Stimulated activated naive CD8-positive, alpha-beta T cell treated with anti-CD3 and anti-CD28 coated beads, Interleukin-15, Interleukin-2, amounts not matched to agents 100 ng/mL and 50 ng/mL, for 24 hours (primary cell): Measurements from ENCODE around the gene RDH12.

Experiments
- H3K27ac Mint-ChIP-seq: one replicate; pipeline ENCODE4 v1.8.0; 2021; ENCODE audit warnings: mild to moderate bottlenecking, mixed read lengths
- H3K27me3 Mint-ChIP-seq: one replicate; pipeline ENCODE4 v1.8.0; 2021; ENCODE audit warnings: mixed read lengths
- H3K36me3 Mint-ChIP-seq: one replicate; pipeline ENCODE4 v1.8.0; 2021; ENCODE audit warnings: low read depth, mixed read lengths
- H3K4me1 Mint-ChIP-seq: one replicate; pipeline ENCODE4 v1.8.0; 2021; ENCODE audit warnings: low read depth, mixed read lengths
- H3K4me3 Mint-ChIP-seq: one replicate; pipeline ENCODE4 v1.8.0; 2021; ENCODE audit warnings: mild to moderate bottlenecking, mixed read lengths
- H3K9me3 Mint-ChIP-seq: one replicate; pipeline ENCODE4 v1.8.0; 2021; ENCODE audit warnings: mixed read lengths

RDH12 gene

DNA sequence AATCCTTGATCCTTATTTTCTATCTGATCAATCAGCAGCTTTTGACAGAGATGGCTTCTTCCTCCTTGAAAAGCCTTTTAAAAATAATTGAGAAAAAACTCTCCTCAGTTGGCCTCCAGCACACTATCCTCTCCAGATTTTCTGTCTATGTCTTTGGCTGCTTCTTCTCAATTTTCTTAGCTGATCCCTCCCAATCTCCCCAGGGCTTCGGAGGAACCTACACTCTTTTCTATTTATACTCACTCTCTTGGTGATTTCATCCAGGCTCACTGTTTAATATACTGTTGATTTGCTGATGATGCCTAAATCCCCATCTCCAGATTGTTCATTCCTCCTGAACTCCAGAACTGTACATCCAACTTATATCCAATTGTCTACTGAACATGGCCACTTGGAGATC is 54.8 kb downstream of the RDH12 start:
- H3K36me3 Mint-ChIP-seq: peaks cover 69% of the 10 kb centered on the region
- no peak overlapping the region for H3K27ac Mint-ChIP-seq
- no peaks in the 10 kb centered on the region for H3K9me3 Mint-ChIP-seq
- H3K27me3 Mint-ChIP-seq: no peaks in the 10 kb centered on the region
- no peaks in the 10 kb centered on the region for H3K4me1 Mint-ChIP-seq
- H3K4me3 Mint-ChIP-seq: no peak overlapping the region

DNA sequence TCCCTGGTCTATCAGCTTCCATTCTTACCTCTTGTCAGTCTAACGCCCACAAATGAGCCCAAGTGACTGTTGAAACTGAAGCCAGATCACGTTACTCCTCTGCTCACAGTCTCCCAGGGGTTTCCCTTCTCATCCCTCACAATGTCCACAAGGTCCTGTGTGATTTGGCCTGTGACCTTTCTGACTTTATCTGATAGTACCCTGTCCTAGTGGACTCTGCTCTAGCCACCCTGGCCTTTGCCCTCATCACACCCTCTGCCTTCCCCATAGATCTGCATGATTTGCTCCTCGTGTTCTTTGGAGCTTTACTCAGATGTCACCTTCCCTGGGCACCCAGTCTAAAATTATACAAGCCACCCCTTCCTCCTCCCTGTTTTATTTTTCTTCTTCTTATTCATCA is 55.5 kb downstream of the RDH12 start:
- Mint-ChIP-seq H3K36me3 (peaks cover 67% of the 10 kb centered on the region), H3K27me3 (no peaks in the 10 kb centered on the region)

DNA sequence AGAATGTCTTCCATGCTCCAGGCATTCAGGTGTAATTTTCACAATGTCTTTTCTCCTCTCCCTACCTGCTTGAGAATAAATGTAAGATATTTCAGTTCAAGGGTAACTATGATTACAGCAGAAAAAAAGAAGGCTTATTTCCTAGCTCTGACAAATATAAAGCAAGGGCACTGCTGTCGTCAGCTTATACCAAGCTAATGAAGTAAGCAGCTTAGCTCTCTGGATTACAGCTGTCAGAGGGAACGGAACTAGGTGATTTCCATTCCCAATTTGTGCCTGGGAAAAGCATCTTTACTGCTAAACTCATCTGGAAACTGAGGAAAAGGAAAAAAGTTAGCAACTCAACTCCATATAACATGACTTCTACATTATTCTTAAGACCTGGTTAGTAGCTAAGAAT is 58.2 kb downstream of the RDH12 start:
- Mint-ChIP-seq H3K9me3 (no peaks in the 10 kb centered on the region), H3K4me3 (no peak overlapping the region), H3K4me1 (no peaks in the 10 kb centered on the region), H3K36me3 (peaks cover 65% of the 10 kb centered on the region), H3K27me3 (no peaks in the 10 kb centered on the region), H3K27ac (no peak overlapping the region)

More for the DNA sequence above, 55.5 kb downstream of the RDH12 start:
- Mint-ChIP-seq H3K4me3 (no peak overlapping the region), H3K4me1 (no peaks in the 10 kb centered on the region), H3K9me3 (no peaks in the 10 kb centered on the region), H3K27ac (no peak overlapping the region)

DNA sequence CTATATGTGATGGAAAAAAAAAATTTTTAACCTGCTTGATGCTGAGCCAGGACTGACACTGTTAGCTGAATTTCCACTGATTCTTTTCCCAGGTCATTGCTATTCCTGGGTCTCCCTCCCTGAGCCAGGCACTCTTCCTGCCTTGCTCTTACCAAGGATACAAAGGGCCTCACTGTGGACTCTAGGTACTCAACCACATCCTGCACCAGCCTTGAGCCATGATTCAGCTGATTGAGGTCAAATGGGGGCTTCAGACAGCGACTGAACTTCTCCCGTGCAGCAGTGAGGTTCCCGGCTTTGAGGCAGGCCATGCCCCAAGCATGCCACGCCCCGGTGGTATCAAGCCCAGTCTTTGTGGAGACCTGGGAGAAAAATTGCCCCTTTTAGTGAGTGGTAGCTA is 60.4 kb downstream of the RDH12 start:
- H3K27me3 Mint-ChIP-seq: no peaks in the 10 kb centered on the region
- no peak overlapping the region for H3K4me3 Mint-ChIP-seq
- no peak overlapping the region for H3K27ac Mint-ChIP-seq
- H3K9me3 Mint-ChIP-seq: no peaks in the 10 kb centered on the region
- H3K4me1 Mint-ChIP-seq: no peaks in the 10 kb centered on the region
- peaks cover 62% of the 10 kb centered on the region for H3K36me3 Mint-ChIP-seq

DNA sequence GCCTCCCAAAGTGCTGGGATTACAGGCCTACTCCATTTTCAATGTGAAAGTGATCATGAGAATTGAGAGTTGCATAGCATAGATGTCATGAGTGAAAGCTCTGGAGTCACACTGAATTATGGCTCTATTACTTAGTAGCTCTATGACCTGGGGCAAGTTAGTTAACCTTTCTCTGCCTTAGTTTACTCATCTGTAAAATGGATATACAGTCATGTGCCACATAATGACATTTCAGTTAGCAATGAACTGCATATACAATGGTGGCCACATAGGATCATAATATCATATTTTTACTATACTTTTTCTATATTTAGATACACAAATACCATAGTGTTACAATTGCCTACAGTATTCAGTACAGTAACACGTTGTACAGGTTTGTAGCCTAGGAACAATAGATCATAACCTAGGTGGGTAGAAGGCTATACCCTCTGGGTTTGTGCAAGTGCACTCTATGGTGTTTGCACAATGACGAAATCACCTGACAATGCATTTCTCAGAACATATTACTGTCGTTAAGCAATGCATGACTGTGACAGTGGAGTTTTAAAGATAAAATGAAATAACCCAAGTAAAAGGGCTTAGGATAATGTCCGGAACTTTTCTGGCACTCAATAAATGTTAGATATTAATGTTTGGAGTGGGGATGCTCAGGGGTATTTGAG is 61.6 kb downstream of the RDH12 start:
- Mint-ChIP-seq H3K27ac (no peak overlapping the region), H3K27me3 (no peaks in the 10 kb centered on the region), H3K4me1 (no peaks in the 10 kb centered on the region), H3K9me3 (no peaks in the 10 kb centered on the region), H3K36me3 (peaks cover 65% of the 10 kb centered on the region), H3K4me3 (no peak overlapping the region)

DNA sequence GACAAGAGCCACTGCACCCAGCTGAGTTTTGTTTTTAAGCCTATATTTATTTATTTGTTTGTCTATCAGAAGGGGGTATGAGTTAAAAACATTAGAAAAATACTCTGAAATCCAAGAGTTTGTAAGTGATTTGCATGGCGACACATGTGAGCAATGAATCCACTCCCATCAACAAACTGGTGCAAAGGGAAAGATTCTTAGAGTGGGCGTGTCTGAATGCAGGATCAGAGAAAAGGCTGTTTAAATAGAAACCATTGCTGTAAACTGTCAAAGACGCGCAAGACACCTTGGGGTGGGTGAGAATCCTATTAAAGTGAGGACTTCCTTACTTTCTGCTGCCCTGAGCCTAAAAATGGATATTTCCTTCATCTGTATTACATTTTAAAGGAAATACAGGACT is 62.8 kb downstream of the RDH12 start:
- H3K36me3 Mint-ChIP-seq: peaks cover 60% of the 10 kb centered on the region
- H3K9me3 Mint-ChIP-seq: no peaks in the 10 kb centered on the region
- H3K4me3 Mint-ChIP-seq: no peak overlapping the region
- no peaks in the 10 kb centered on the region for H3K4me1 Mint-ChIP-seq
- H3K27me3 Mint-ChIP-seq: no peaks in the 10 kb centered on the region
- no peak overlapping the region for H3K27ac Mint-ChIP-seq

DNA sequence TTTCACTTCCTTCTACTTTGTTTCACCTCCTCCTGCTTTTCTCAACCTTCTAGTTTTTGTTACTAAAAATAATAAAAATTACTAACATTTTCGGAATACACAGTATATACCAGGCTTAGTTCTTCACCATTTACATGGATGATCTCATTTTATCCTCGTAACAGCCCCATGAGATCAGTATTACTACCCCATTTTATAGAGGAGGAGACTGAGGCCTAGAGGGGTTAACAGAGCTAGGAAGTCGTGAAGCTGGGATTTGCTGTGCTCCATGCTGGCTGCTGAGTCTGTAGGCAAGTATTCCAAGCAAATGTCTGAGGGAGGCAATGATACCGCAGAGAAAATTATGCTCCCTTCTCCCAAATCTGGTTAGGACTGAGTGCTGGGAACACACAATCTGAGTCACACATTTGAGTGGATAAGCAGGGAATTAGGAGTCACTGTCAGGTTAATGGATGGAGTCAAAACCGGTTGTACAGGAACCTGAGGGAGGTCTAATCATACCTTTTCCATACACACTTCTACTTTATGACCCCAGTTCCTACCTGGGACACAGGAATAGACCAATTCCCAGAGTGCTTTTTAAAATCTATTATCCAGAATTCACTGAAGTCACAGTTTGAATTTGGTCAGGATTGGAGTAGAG is 63.6 kb downstream of the RDH12 start:
- no peak overlapping the region for H3K27ac Mint-ChIP-seq
- no peak overlapping the region for H3K4me3 Mint-ChIP-seq
- H3K27me3 Mint-ChIP-seq: no peaks in the 10 kb centered on the region
- H3K36me3 Mint-ChIP-seq: peaks cover 58% of the 10 kb centered on the region
- H3K9me3 Mint-ChIP-seq: no peaks in the 10 kb centered on the region
- H3K4me1 Mint-ChIP-seq: no peaks in the 10 kb centered on the region

DNA sequence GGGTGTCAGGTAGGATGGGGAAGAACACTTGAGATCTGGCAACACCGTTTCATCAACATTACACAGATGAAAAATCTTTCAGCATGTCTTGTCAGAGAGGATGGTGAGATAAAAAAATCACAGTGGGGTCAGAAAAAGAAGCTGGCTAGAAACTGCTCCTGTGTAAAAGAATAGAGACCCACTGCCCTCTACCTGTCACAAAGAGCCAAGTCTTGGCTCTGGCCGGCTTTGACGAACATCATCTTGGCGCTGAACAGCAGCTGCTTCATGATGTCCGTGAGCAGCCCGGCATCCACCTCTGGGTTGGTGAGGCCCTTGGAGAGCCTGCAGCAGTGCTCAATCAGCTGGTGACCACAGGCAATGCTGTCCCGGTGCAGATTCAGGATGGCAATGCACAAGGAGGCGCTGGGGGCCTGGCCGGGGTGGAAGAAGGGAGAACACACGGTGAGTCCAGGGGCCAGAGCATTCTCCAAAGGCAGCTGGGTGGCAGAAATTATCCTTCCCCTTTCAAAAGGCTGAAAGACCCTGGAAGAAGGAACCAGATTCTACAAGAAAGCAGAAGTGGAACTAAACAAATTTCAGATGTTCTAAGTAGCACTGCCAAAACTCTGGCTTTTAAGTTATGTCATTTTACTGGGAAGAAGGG is 64.5 kb downstream of the RDH12 start:
- peaks cover 52% of the 10 kb centered on the region for H3K36me3 Mint-ChIP-seq
- no peaks in the 10 kb centered on the region for H3K27me3 Mint-ChIP-seq
- H3K4me3 Mint-ChIP-seq: no peak overlapping the region
- no peak overlapping the region for H3K27ac Mint-ChIP-seq
- H3K9me3 Mint-ChIP-seq: no peaks in the 10 kb centered on the region
- no peaks in the 10 kb centered on the region for H3K4me1 Mint-ChIP-seq

DNA sequence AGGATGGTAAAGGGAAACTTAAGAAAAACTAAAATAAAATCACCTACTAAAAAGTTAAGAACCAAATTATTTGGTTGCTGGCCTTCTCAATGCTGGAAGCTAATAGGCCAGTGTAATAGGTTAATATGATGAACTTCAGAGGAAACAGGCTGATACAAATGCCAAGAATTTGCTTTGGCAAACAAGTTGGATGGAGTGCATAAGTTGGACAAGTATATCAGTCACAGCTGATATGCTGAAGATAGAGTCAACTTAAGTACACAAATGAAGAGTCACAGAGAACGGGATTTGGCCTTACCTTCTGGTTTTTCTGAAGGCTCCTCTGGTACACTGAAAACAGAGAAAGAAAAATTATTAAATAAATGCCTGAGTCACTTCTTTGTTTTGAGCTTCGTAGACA is 66.5 kb downstream of the RDH12 start:
- no peak overlapping the region for H3K4me3 Mint-ChIP-seq
- no peaks in the 10 kb centered on the region for H3K9me3 Mint-ChIP-seq
- H3K27ac Mint-ChIP-seq: no peak overlapping the region
- no peaks in the 10 kb centered on the region for H3K4me1 Mint-ChIP-seq
- H3K27me3 Mint-ChIP-seq: no peaks in the 10 kb centered on the region
- H3K36me3 Mint-ChIP-seq: peaks cover 56% of the 10 kb centered on the region

DNA sequence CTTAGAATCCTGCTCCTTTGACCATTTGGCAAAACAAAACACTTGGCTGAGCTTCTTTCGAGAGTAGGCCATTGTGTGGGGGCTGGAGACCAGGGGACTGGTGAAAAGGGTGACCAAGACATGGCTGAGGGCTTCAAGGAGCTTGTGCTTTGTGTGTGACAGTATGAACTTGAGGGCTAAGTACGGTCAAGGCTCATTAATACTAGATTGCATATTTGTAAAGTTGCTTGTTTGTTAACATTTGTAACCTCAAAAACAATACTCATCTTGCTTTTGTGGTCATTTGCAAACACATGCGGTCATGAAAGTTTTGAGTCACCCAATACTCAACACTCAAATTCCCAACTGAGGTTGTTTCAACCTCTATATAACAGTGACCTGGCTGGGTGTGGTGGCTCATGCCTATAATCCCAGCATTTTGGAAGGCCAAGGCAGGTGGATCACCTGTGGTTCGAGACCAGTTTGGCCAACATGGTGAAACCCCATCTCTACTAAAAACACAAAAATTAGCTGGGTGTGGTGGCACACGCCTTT is 72.2 kb downstream of the RDH12 start:
- Mint-ChIP-seq H3K4me3 (no peak overlapping the region), H3K4me1 (no peaks in the 10 kb centered on the region), H3K9me3 (no peaks in the 10 kb centered on the region), H3K27me3 (no peaks in the 10 kb centered on the region), H3K36me3 (peaks cover 65% of the 10 kb centered on the region), H3K27ac (no peak overlapping the region)

DNA sequence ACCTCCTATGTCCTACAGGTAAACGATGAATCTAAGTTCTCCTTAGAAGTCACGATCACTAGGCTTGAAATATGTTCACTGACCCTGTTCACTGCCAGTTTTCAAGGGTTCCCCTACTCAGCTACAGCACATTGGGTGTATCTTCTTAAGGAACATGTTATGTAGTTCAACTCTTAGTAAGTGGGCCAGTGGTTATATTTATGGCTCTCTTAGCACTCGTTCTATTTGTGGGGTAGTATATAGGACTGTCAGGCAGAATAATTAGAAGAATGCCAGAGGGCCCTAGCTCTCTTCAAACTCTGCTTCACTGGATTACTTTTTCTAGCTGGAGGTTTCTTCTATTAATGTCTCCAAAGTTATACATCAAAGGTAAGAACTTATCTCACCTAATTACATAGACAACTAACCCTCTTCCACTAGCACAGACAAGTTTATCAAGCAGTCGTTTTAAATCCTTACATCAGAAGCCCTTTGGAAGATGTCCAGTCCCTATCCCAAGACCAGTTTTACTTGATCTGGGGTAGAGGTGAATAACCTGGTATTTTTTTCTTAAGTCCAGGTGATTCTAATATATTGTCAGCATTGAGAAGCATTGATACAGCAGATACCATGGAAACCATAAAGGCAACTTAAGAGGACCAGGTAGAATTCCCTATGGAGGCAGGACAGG is 75.1 kb downstream of the RDH12 start:
- H3K4me3 Mint-ChIP-seq: no peak overlapping the region
- no peaks in the 10 kb centered on the region for H3K27me3 Mint-ChIP-seq
- H3K4me1 Mint-ChIP-seq: no peaks in the 10 kb centered on the region
- H3K27ac Mint-ChIP-seq: no peak overlapping the region
- peaks cover 71% of the 10 kb centered on the region for H3K36me3 Mint-ChIP-seq
- H3K9me3 Mint-ChIP-seq: no peaks in the 10 kb centered on the region

DNA sequence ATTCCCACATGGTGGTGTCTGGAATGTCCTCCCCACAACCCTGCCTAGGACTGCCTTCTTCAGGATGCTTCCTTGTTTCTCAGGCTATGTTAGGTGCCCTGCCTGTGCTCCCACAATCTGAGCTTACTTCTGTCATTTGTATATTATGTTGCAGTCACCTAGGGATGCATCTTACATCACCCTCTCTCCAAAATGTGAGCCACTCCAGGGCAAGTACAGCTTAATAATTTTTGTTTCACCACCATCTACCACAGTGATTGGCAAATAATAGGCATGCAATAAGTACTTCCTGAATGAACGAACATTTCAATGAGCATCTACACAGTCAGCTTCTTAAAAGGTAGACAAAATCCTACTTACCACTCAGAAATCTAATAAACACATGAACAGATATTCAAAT is 77.1 kb downstream of the RDH12 start:
- H3K9me3 Mint-ChIP-seq: no peaks in the 10 kb centered on the region
- no peak overlapping the region for H3K4me3 Mint-ChIP-seq
- H3K36me3 Mint-ChIP-seq: peaks cover 77% of the 10 kb centered on the region
- no peak overlapping the region for H3K27ac Mint-ChIP-seq
- H3K27me3 Mint-ChIP-seq: no peaks in the 10 kb centered on the region
- no peaks in the 10 kb centered on the region for H3K4me1 Mint-ChIP-seq

DNA sequence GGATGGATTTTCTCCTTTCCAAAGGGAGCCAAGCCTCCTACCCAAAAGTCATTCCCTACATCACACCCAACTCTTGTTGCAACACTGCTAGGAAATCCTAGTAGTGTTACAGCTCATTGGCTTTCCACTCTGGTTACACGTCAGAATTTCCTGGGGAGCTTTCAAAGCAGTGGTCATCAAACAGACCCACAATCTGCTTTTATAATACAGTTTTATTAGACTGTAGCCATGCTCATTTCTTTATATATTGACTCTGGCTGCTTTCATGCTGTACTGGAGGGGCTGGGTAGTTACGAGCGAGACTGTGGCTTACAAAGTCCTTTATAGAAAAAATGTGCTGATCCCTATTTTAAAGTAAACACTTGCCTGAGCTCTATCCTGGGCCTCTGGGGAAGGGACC is 80.4 kb downstream of the RDH12 start:
- Mint-ChIP-seq H3K27me3 (no peaks in the 10 kb centered on the region), H3K9me3 (no peaks in the 10 kb centered on the region), H3K4me1 (no peaks in the 10 kb centered on the region), H3K4me3 (no peak overlapping the region), H3K27ac (no peak overlapping the region), H3K36me3 (peaks cover 81% of the 10 kb centered on the region)
